ENCODE data around the gene CDH13. TPM values are rescaled to one million over a fixed set of nuclear protein-coding genes. Genes with fewer than 3 reads are reported as not detected.

Gene CDH13
- total and polyA plus RNA-seq, 2 donors (not counting 3 experiments of a cell fraction or from before 2014, with no cell fraction given): 96.6 to 124 TPM

- intact Hi-C loops (cut with micrococcal nuclease): no loop called here
- no peak for DNase-seq (ENCODE audit: low read depth, low spot score)
- Histone ChIP-seq H2AFZ (ENCODE audit: low read depth, low read length) (no peak overlapping the region), H3K9ac (replicated peaks; ENCODE audit: extremely low read depth, insufficient read depth, low read length) (no peak overlapping the region), H3K9me1 (replicated peaks; ENCODE audit: control insufficient read depth, extremely low read depth, insufficient read depth, low read length) (no peaks in the 10 kb centered on the region), H3K79me2 (ENCODE audit: control insufficient read depth, insufficient read depth, low read length) (no peaks in the 10 kb centered on the region), H3K4me3 (replicated peaks in 1 of 3; ENCODE audit: insufficient read depth in 1 of 3, low read depth in 1 of 3, low read length in 3 of 3) (no peak overlapping the region), H3K27ac (ENCODE audit: insufficient read depth, low read depth, low read length) (no peak overlapping the region), H3K4me1 (ENCODE audit: control insufficient read depth, extremely low read depth, insufficient read depth, low read length) (no peaks in the 10 kb centered on the region), H3K9me3 (replicated peaks; ENCODE audit: control insufficient read depth, insufficient read depth, low read length) (no peaks in the 10 kb centered on the region), H3K4me2 (ENCODE audit: insufficient read depth, low read length) (no peak overlapping the region), H3K27me3 (ENCODE audit: control insufficient read depth in 2 of 2, insufficient read depth in 2 of 2, low read length in 2 of 2) (no peaks in the 10 kb centered on the region), H4K20me1 (replicated peaks; ENCODE audit: control insufficient read depth, extremely low read depth, insufficient read depth, low read length) (no peaks in the 10 kb centered on the region), H3K36me3 (ENCODE audit: control insufficient read depth in 2 of 2, extremely low read depth in 1 of 2, insufficient read depth in 2 of 2, low read length in 2 of 2) (no peaks in the 10 kb centered on the region)
- dilution Hi-C loops (cut with MboI; ENCODE audit: extremely low pct_ligation_motif_present, low sequenced_read_pairs): no loop called here
- TF ChIP-seq EZH2 (IDR thresholded peaks at IDR 0.05; ENCODE audit: borderline replicate concordance, low read depth, low read length, severe bottlenecking) (no peak), POLR2A (IDR thresholded peaks at IDR 0.05; ENCODE audit: low read depth, low read length) (no peak), POLR2AphosphoS5 (IDR thresholded peaks at IDR 0.05; ENCODE audit: insufficient read depth, low read depth, low read length) (no peak), CTCF (IDR thresholded peaks at IDR 0.05; ENCODE audit: extremely low read depth in 1 of 2, insufficient read depth in 1 of 2, low read depth in 1 of 2, low read length in 2 of 2) (no peak), GATA2 (IDR thresholded peaks at IDR 0.05; ENCODE audit: insufficient read depth, insufficient read length, low read depth, low read length) (no peak), MYC (IDR thresholded peaks at IDR 0.05; ENCODE audit: low read depth, low read length) (no peak), JUN (IDR thresholded peaks at IDR 0.05; ENCODE audit: borderline replicate concordance, insufficient read depth, insufficient read length, low read depth) (no peak), FOS (IDR thresholded peaks at IDR 0.05; ENCODE audit: borderline replicate concordance, insufficient read depth, low read length) (no peak)
- TF ChIP-seq, protein P1, sequence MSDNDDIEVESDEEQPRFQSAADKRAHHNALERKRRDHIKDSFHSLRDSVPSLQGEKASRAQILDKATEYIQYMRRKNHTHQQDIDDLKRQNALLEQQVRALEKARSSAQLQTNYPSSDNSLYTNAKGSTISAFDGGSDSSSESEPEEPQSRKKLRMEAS (IDR thresholded peaks at IDR 0.05; ENCODE audit: insufficient read depth, insufficient read length): no peak
- POLR2A ChIA-PET: no interaction called here
- CTCF ChIA-PET: no interaction called here
- no TSS peak for BruUV-seq (replicated peaks)
- no peak for FAIRE-seq
Observed at GRCh38 chr16:83145297-83145696, 518.5 kb downstream of the CDH13 start.

Measured in endothelial cell of umbilical vein (primary cell).